Lower leg skin (tissue), 4 donors: ENCODE measurements around the gene NRXN3. TPM values are rescaled to one million over a fixed set of nuclear protein-coding genes. Genes with fewer than 3 reads are reported as not detected.

Experiments used
- DNase-seq, 2 donors: peaks; one replicate each; pipeline ENCODE4 v3.0.0-alpha.2; 2019; ENCODE audit warnings: low spot score in 2 of 2
- H3K4me3 ChIP-seq: fragments of 200-600 bp; sonication (generic); 2 replicates; pipeline ENCODE4 v1.5.1; 2017; ENCODE audit warnings: mild to moderate bottlenecking, low read depth; ENCODE audit not compliant: poor library complexity, severe bottlenecking
- POLR2A ChIP-seq, 2 donors: fragments of 450-650 bp; IDR thresholded peaks; one replicate each; pipeline ENCODE4 v1.6.1; 2016 to 2017; ENCODE audit warnings: antibody characterized with exemption in 2 of 2, mild to moderate bottlenecking in 1 of 2, moderate library complexity in 1 of 2
- WGBS, 2 donors: methylation state at CpG; one replicate each; pipeline ENCODE4 v1.1.5; 2018; 5-methylcytosine and 5-hydroxymethylcytosine counted together
- intact Hi-C: fragments of 100-400 bp; cut with DNase I; formaldehyde crosslinking; loops from one replicate; pipeline ENCODE4 v1.15.0; 2023; ENCODE audit warnings: low total_unique reads
- total RNA-seq, 4 donors: library from RNA; depleted of rRNA; stranded (reverse); fragments of >200 nt; gene quantifications; one replicate each; pipeline ENCODE4 v1.1.0, GENCODE V29; 2016
- TF ChIP-seq, protein P1 (sequence below), 3 donors: fragments of 450-650 bp; IDR thresholded peaks; one replicate each; pipeline ENCODE4 v1.5.1; 2016; ENCODE audit warnings: antibody characterized with exemption in 3 of 3, mild to moderate bottlenecking in 3 of 3, moderate library complexity in 2 of 3

The NRXN3 gene
- total RNA-seq, 4 donors from 2014 or later = 0.61 to 2.4 (median 1.7) TPM

- no peak for DNase-seq
- WGBS, 2 donors = 73 to 77% methylated on average over 2 of the region's 2 CpGs
- no peak for TF ChIP-seq POLR2A (IDR thresholded peaks at IDR 0.05)
- TF ChIP-seq, protein P1, sequence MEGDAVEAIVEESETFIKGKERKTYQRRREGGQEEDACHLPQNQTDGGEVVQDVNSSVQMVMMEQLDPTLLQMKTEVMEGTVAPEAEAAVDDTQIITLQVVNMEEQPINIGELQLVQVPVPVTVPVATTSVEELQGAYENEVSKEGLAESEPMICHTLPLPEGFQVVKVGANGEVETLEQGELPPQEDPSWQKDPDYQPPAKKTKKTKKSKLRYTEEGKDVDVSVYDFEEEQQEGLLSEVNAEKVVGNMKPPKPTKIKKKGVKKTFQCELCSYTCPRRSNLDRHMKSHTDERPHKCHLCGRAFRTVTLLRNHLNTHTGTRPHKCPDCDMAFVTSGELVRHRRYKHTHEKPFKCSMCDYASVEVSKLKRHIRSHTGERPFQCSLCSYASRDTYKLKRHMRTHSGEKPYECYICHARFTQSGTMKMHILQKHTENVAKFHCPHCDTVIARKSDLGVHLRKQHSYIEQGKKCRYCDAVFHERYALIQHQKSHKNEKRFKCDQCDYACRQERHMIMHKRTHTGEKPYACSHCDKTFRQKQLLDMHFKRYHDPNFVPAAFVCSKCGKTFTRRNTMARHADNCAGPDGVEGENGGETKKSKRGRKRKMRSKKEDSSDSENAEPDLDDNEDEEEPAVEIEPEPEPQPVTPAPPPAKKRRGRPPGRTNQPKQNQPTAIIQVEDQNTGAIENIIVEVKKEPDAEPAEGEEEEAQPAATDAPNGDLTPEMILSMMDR (IDR thresholded peaks at IDR 0.05) = no peak
- no peak overlapping the region for H3K4me3 ChIP-seq
- intact Hi-C loops = no loop called here
Observed at GRCh38 chr14:78978896-78979295, 808.7 kb downstream of the NRXN3 start.

DNA sequence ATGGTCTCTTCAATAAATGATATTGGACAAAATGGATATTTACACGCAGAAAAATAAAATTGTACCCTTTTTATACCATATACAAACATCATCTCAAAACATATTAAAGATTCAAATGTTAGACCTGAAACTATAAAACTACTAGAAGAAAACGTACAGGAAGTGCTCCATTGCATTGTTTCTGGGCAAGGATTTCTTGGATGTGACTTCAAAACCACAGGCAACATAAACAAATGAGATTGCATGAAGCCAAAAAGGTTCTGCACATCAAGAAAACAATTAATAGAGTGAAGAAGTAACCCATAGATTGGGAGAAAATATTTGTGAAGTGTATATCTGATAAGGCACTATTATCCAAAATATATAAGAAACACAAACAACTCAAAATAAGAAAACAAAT, 812.4 kb downstream of the NRXN3 start:
- H3K4me3 ChIP-seq = no peak overlapping the region
- no peak for DNase-seq
- intact Hi-C loops = no loop called here
- TF ChIP-seq, protein P1 (IDR thresholded peaks at IDR 0.05) = no peak
- no peak for TF ChIP-seq POLR2A (IDR thresholded peaks at IDR 0.05)
- whole genome bisulfite sequencing, 2 donors = 51 to 61% methylated on average over 2 of the region's 2 CpGs

- intact Hi-C loops = no loop called here
- TF ChIP-seq, protein P1 (IDR thresholded peaks at IDR 0.05) = no peak
- no peak for TF ChIP-seq POLR2A (IDR thresholded peaks at IDR 0.05)
- H3K4me3 ChIP-seq = no peak overlapping the region
- 60 to 66% methylated on average over 2 of the region's 2 CpGs for WGBS, 2 donors
- no peak for DNase-seq
Observed at GRCh38 chr14:78983126-78983525, 813.0 kb downstream of the NRXN3 start.

GRCh38 chr14:78985668-78986381, 815.7 kb downstream of the NRXN3 start:
- no peak for TF ChIP-seq POLR2A (IDR thresholded peaks at IDR 0.05)
- DNase-seq = no peak
- H3K4me3 ChIP-seq = no peak overlapping the region
- intact Hi-C loops = no loop called here
- WGBS, 2 donors = 48 to 53% methylated on average over 5 of the region's 5 CpGs

DNA sequence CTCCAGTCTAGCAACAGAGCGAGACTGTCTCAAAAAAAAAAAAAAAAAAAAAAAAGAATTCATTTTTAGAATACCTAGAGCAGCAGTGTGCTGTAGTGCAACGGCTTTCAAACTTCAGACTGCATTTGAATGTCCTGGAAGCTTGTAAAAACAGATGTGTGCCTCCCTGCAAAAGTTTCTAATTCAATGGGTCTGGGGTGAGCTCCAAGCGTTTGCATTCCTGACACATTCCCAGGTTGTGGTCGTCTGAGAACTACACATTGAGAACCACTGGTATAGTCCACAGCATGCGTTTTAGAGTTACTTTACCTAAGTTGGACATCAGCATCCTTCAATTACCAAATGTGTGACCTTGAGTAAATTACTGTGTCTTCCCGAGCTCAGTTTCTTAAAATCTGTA, 816.8 kb downstream of the NRXN3 start:
- no peak for TF ChIP-seq POLR2A (IDR thresholded peaks at IDR 0.05)
- TF ChIP-seq, protein P1 (IDR thresholded peaks at IDR 0.05) = no peak
- no peak for DNase-seq
- intact Hi-C loops = no loop called here
- H3K4me3 ChIP-seq = no peak overlapping the region
- WGBS, 2 donors = 45 to 52% methylated on average over 6 of the region's 6 CpGs

GRCh38 chr14:78989221-78989620, 819.0 kb downstream of the NRXN3 start:
- H3K4me3 ChIP-seq = no peak overlapping the region
- TF ChIP-seq, protein P1 (IDR thresholded peaks at IDR 0.05) = no peak
- no peak for TF ChIP-seq POLR2A (IDR thresholded peaks at IDR 0.05)
- intact Hi-C loops = no loop called here
- WGBS, 2 donors = 64 to 67% methylated on average over 3 of the region's 3 CpGs
- DNase-seq = no peak
